Measurements from ENCODE around the gene NUMA1. TPM values are rescaled to one million over a fixed set of nuclear protein-coding genes. Genes with fewer than 3 reads are reported as not detected.

NUMA1 gene
- total and polyA plus RNA-seq, 2 of the 13 experiments (the other 11 are each of a cell fraction or from before 2014, with no cell fraction given): 57.3 to 60.2 TPM

- peak; percentile 65; the same call in 1 of the 2 replicates for TF ChIP-seq ZNF543 (CRISPR knock-in tag; IDR thresholded peaks at IDR 0.05)
- no peak for TF ChIP-seq PBX3 (CRISPR knock-in tag; IDR thresholded peaks at IDR 0.05; ENCODE audit: borderline replicate concordance)
- no peak for TF ChIP-seq NR2F6 (IDR thresholded peaks at IDR 0.05)
- TF ChIP-seq NR2F6 (CRISPR knock-in tag; IDR thresholded peaks at IDR 0.05): no peak
- TF ChIP-seq ZNF660 (CRISPR knock-in tag; IDR thresholded peaks at IDR 0.05; ENCODE audit: borderline replicate concordance, low read depth): no peak
- no peak for TF ChIP-seq MBNL3 (CRISPR knock-in tag; conservative IDR thresholded peaks at IDR 0.05)
- no peak for TF ChIP-seq NFRKB (IDR thresholded peaks at IDR 0.05)
- TF ChIP-seq MTF1 (CRISPR knock-in tag; IDR thresholded peaks at IDR 0.05): no peak
- 0 out of 2 replicates have a peak, but pooled peaks have one; percentile 60 for TF ChIP-seq SP2 (CRISPR knock-in tag; IDR thresholded peaks at IDR 0.05)
- TF ChIP-seq BATF2 (CRISPR knock-in tag; IDR thresholded peaks at IDR 0.05): no peak; the same call in 1 of the 2 replicates
- peak; percentile 51; the same call in 1 of the 2 replicates for TF ChIP-seq ZNF607 (CRISPR knock-in tag; IDR thresholded peaks at IDR 0.05; ENCODE audit: borderline replicate concordance)
- TF ChIP-seq FOXM1 (CRISPR knock-in tag; IDR thresholded peaks at IDR 0.05): no peak
- TF ChIP-seq ZSCAN29 (CRISPR knock-in tag; conservative IDR thresholded peaks at IDR 0.05): no peak
- no peak for TF ChIP-seq TOPORS (CRISPR knock-in tag; IDR thresholded peaks at IDR 0.05)
- peak; percentile 87 for TF ChIP-seq MNT (IDR thresholded peaks at IDR 0.05)
- 0 out of 2 replicates have a peak, but pooled peaks have one; percentile 53 for TF ChIP-seq EEA1 (CRISPR knock-in tag; IDR thresholded peaks at IDR 0.05; ENCODE audit: borderline replicate concordance)
- no peak for TF ChIP-seq ZNF780A (CRISPR knock-in tag; IDR thresholded peaks at IDR 0.05)
- TF ChIP-seq ZNF775 (CRISPR knock-in tag; IDR thresholded peaks at IDR 0.05; ENCODE audit: borderline replicate concordance): no peak
- no peak for TF ChIP-seq ZNF10 (CRISPR knock-in tag; IDR thresholded peaks at IDR 0.05; ENCODE audit: borderline replicate concordance, low read depth)
- no peak for TF ChIP-seq NRL (CRISPR knock-in tag; IDR thresholded peaks at IDR 0.05; ENCODE audit: borderline replicate concordance)
- TF ChIP-seq MAF1 (CRISPR knock-in tag; IDR thresholded peaks at IDR 0.05; ENCODE audit: borderline replicate concordance): no peak
- peak; percentile 75 for TF ChIP-seq ATF2 (CRISPR knock-in tag; IDR thresholded peaks at IDR 0.05)
- peak; percentile 56; the same call in 1 of the 2 replicates for TF ChIP-seq PHF21A (CRISPR knock-in tag; IDR thresholded peaks at IDR 0.05)
- no peak for TF ChIP-seq JUNB (CRISPR knock-in tag; IDR thresholded peaks at IDR 0.05; ENCODE audit: borderline replicate concordance)
- peak; percentile 11 for TF ChIP-seq TBL1XR1 (IDR thresholded peaks at IDR 0.05; ENCODE audit: borderline replicate concordance, low read length, partially characterized antibody)
Measured at GRCh38 chr11:72102946-72103753, 22.8 kb upstream of the NUMA1 start, which contains the start of gene LAMTOR1 (continued).
